A549 (cell line): ENCODE results near the gene AP3B1. TPM values are rescaled to one million over a fixed set of nuclear protein-coding genes. Genes with fewer than 3 reads are reported as not detected.

ENCODE experiments used
- ATAC-seq, 2 experiments: fragments of 200-7000 bp in 1 of 2; fragments of >200 bp in 1 of 2; cut with Nextera tagmentation in 1 of 2; cut with Tn5 transposase in 1 of 2; 3 replicates each; pipeline versions ENCODE4 v1.8.0 to v1.9.1; 2018 to 2020; ENCODE audit warnings: mild to moderate bottlenecking in 1 of 2, moderate library complexity in 1 of 2
- CTCF ChIA-PET: fragments of 300-600 bp; sonication (Branson Sonifier 250); formaldehyde crosslinking; extraction: SDS; loops from one replicate; lab custom pipeline; 2021; ENCODE audit warnings: antibody characterized with exemption, inconsistent platforms; lab: Yijun Ruan, JAX
- POLR2A ChIA-PET: fragments of 350-600 bp; formaldehyde crosslinking; extraction: SDS; loops from one replicate; lab custom pipeline; 2021; ENCODE audit warnings: antibody characterized with exemption, inconsistent platforms; lab: Yijun Ruan, JAX
- DNase-seq, 2 experiments: peaks; one replicate each; pipeline versions ENCODE4 v3.0.0 to v3.0.0-alpha.2; 2011 to 2016; ENCODE audit warnings: low read depth in 1 of 2, low spot score in 1 of 2
- FAIRE-seq: peaks from 2 replicates; lab custom pipeline; 2011; peaks lifted over from hg19 to GRCh38; lab: Jason Lieb, UNC
- H3K27ac ChIP-seq, 2 experiments: fragments of >200 bp; sonication (Bioruptor Twin); formaldehyde crosslinking; 3 replicates each; pipeline ENCODE4 v1.5.1; 2016 to 2017
- H3K4me1 ChIP-seq: fragments of >200 bp; sonication (Bioruptor Twin); formaldehyde crosslinking; 3 replicates; pipeline ENCODE4 v1.6.1; 2016
- H3K4me2 ChIP-seq: fragments of >200 bp; sonication (Bioruptor Twin); formaldehyde crosslinking; 3 replicates; pipeline ENCODE4 v1.6.1; 2016
- H3K4me3 ChIP-seq: fragments of >200 bp; sonication (Bioruptor Twin); formaldehyde crosslinking; 3 replicates; pipeline ENCODE4 v1.5.1; 2016
- H3K9me3 ChIP-seq: fragments of >200 bp; sonication (Bioruptor Twin); formaldehyde crosslinking; 3 replicates; pipeline ENCODE4 v1.6.1; 2016
- CBX2 ChIP-seq: fragments of 200-600 bp; sonication (generic); IDR thresholded peaks from 2 replicates; pipeline ENCODE4 v1.6.1; 2016; ENCODE audit warnings: low read depth, mild to moderate bottlenecking, borderline replicate concordance
- CHD4 ChIP-seq: fragments of 200-600 bp; sonication (generic); IDR thresholded peaks from 2 replicates; pipeline ENCODE4 v1.6.1; 2016; ENCODE audit warnings: antibody characterized with exemption, mild to moderate bottlenecking, borderline replicate concordance
- EHF ChIP-seq: fragments of 250-450 bp; sonication (Bioruptor Pico); IDR thresholded peaks from 2 replicates; pipeline ENCODE4 v1.5.0; 2020; ENCODE audit warnings: mild to moderate bottlenecking
- EP300 ChIP-seq, 2 experiments: fragments of >200 bp; sonication (Bioruptor Twin); formaldehyde crosslinking; IDR thresholded peaks; 2 replicates in 1 of 2; 3 replicates in 1 of 2; pipeline ENCODE4 v1.6.1; 2016 to 2017
- FOSB ChIP-seq: fragments of 250-450 bp; sonication (Bioruptor Pico); IDR thresholded peaks from 2 replicates; pipeline ENCODE4 v1.5.0; 2020; ENCODE audit warnings: mild to moderate bottlenecking, moderate library complexity
- FOSL2 ChIP-seq, 2 experiments: fragments of 450-650 bp in 1 of 2; fragments of >200 bp in 1 of 2; sonication (Bioruptor Twin) in 1 of 2; formaldehyde crosslinking; IDR thresholded peaks; 2 replicates each; pipeline versions ENCODE4 v1.5.0 to v1.6.1; 2016 to 2020; ENCODE audit warnings: mild to moderate bottlenecking in 1 of 2, moderate library complexity in 1 of 2
- FOXS1 ChIP-seq: fragments of 250-450 bp; sonication (Bioruptor Pico); IDR thresholded peaks from 2 replicates; pipeline ENCODE4 v1.5.0; 2020; ENCODE audit warnings: mild to moderate bottlenecking, moderate library complexity
- GATA3 ChIP-seq: IDR thresholded peaks from 2 replicates; pipeline ENCODE4 v1.6.1; 2012; ENCODE audit warnings: borderline replicate concordance
- HDAC2 ChIP-seq: fragments of 200-600 bp; sonication (generic); IDR thresholded peaks from 2 replicates; pipeline ENCODE4 v1.6.1; 2016
- HEYL ChIP-seq: fragments of 250-450 bp; sonication (Bioruptor Pico); IDR thresholded peaks from 2 replicates; pipeline ENCODE4 v1.8.0; 2021; ENCODE audit warnings: mild to moderate bottlenecking, moderate library complexity
- KDM5A ChIP-seq: fragments of 200-600 bp; sonication (generic); IDR thresholded peaks from 2 replicates; pipeline ENCODE4 v1.6.1; 2016; ENCODE audit warnings: antibody characterized with exemption, mild to moderate bottlenecking
- MYC ChIP-seq: IDR thresholded peaks from 2 replicates; pipeline ENCODE4 v1.6.1; 2012; ENCODE audit warnings: mild to moderate bottlenecking, inconsistent platforms, low read length, improper control_type of control experiment, borderline replicate concordance
- NPAS2 ChIP-seq: fragments of 250-450 bp; sonication (Bioruptor Pico); IDR thresholded peaks from 2 replicates; pipeline ENCODE4 v1.8.0; 2022; ENCODE audit warnings: mild to moderate bottlenecking, moderate library complexity, borderline replicate concordance
- NR3C1 ChIP-seq: fragments of >200 bp; sonication (Bioruptor Twin); formaldehyde crosslinking; IDR thresholded peaks from 3 replicates; pipeline ENCODE4 v1.6.1; 2017
- POLR2A ChIP-seq: IDR thresholded peaks from 2 replicates; pipeline ENCODE4 v1.6.1; 2012; ENCODE audit warnings: mild to moderate bottlenecking, low read length
- RAD21 ChIP-seq, 2 experiments: fragments of >200 bp in 1 of 2; sonication (Bioruptor Twin) in 1 of 2; formaldehyde crosslinking in 1 of 2; IDR thresholded peaks in 1 of 2; conservative IDR thresholded peaks in 1 of 2; 2 replicates in 1 of 2; 3 replicates in 1 of 2; pipeline ENCODE4 v1.6.1; 2012 to 2018; ENCODE audit warnings: inconsistent platforms in 1 of 2
- RARB ChIP-seq: fragments of 250-450 bp; sonication (Bioruptor Pico); IDR thresholded peaks from 2 replicates; pipeline ENCODE4 v1.8.0; 2021; ENCODE audit warnings: mild to moderate bottlenecking, moderate library complexity
- RFX5 ChIP-seq: fragments of 450-650 bp; IDR thresholded peaks from 2 replicates; pipeline ENCODE4 v1.7.1; 2014; ENCODE audit warnings: antibody characterized with exemption, mild to moderate bottlenecking, moderate library complexity
- SREBF2 ChIP-seq: fragments of 450-650 bp; IDR thresholded peaks from 2 replicates; pipeline ENCODE4 v1.6.1; 2014; ENCODE audit warnings: mild to moderate bottlenecking, moderate library complexity
- TP53 ChIP-seq: fragments of 250-450 bp; sonication (Bioruptor Pico); IDR thresholded peaks from 2 replicates; pipeline ENCODE4 v1.5.0; 2021; ENCODE audit warnings: mild to moderate bottlenecking, moderate library complexity
- WGBS: methylation state at CpG from one replicate; pipeline ENCODE4 v1.1.6; 2017; ENCODE audit errors: missing lambda C conversion rate; 5-methylcytosine and 5-hydroxymethylcytosine counted together
- polyA plus RNA-seq, 4 experiments: library from polyadenylated mRNA; depleted of rRNA in 3 of 4; stranded (reverse); fragments of >200 nt; fragmentation: RNase III in 1 of 4; extraction: RNeasy Plus Mini Kit Qiagen cat#74134 plus additional on column Dnase treatment in 1 of 4; gene quantifications; 2 replicates in 3 of 4; 3 replicates in 1 of 4; pipeline ENCODE4 v1.2.3, GENCODE V29; 2011 to 2017
- TF ChIP-seq, protein P1 (sequence below): fragments of 250-450 bp; sonication (Bioruptor Pico); IDR thresholded peaks from 2 replicates; pipeline ENCODE4 v1.5.0; 2021; ENCODE audit warnings: mild to moderate bottlenecking, moderate library complexity, borderline replicate concordance
- TF ChIP-seq, protein P2 (sequence below): fragments of >200 bp; sonication (Bioruptor Twin); formaldehyde crosslinking; IDR thresholded peaks from 3 replicates; pipeline ENCODE4 v1.5.1; 2016
- TF ChIP-seq, protein P3 (sequence below): fragments of 150-350 bp; IDR thresholded peaks from 2 replicates; pipeline ENCODE4 v1.6.1; 2014; ENCODE audit warnings: low read depth, mild to moderate bottlenecking, low read length
- TF ChIP-seq, protein P4 (sequence below): IDR thresholded peaks from 2 replicates; pipeline ENCODE4 v1.6.1; 2012
- TF ChIP-seq, protein P5 (sequence below): fragments of >200 bp; sonication (Bioruptor Twin); formaldehyde crosslinking; IDR thresholded peaks from 2 replicates; pipeline ENCODE4 v1.6.1; 2016

The AP3B1 gene
- polyA plus RNA-seq, 2 of the 4 experiments (the other 2 are of a cell fraction) = 52.4 to 70.5 TPM

DNA sequence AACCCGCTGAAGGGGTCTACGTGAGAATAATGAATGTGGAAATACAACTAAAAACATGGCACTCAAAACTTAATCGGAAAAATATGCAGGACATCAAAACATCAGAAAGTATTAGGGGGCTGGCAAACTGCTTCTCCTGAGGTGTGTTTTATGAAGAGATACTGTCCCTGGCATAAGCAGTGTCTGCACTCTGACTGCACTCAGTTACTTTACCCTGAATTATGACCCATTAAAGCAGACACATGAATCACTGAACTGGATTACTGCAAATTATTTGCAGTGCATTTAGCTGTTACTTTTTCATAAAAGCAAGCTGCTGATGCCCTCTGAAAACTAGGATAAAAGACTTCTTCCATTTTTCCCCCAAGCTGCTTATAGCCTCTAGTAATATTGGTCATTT is 164.9 kb downstream of the AP3B1 start:
- no peak overlapping the region for H3K4me2 ChIP-seq
- no peak overlapping the region for H3K4me3 ChIP-seq
- ChIA-PET POLR2A (no interaction called here), CTCF (interaction anchor here (1.7 kb wide), 1 partner anchor 106 kb away, joined by 3 read pairs; no protein-coding TSS in a partner anchor)
- TF ChIP-seq EHF (CRISPR knock-in tag) = no peak
- no peak for TF ChIP-seq SREBF2
- no peak for TF ChIP-seq POLR2A
- H3K4me1 ChIP-seq = no peaks in the 10 kb centered on the region
- no peaks in the 10 kb centered on the region for H3K9me3 ChIP-seq
- no peak overlapping the region for H3K27ac ChIP-seq
- 94% methylated on average over 3 of the region's 3 CpGs for WGBS
- FAIRE-seq (no peak), ATAC-seq (no peak), DNase-seq (no peak)

DNA sequence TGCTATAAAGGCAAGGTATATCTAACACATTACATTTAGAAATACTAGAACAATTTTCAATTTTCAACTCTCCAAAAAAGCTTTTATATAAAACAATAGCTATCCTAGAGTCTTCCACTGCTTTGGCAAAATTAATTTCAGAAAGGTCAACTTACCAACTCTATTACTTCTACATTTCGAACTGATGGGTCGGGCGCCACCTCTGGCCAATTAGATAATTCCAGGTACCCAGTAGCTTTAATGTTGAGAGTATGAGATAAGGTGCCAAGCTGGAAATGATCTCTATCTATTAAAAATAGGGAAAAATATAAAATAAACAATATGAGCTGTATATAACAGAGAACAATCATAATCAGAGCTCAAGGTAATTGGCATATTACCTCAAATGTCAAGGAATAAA is 166.6 kb downstream of the AP3B1 start:
- POLR2A ChIA-PET = no interaction called here
- no peaks in the 10 kb centered on the region for H3K9me3 ChIP-seq
- no peak overlapping the region for H3K4me3 ChIP-seq
- CTCF ChIA-PET = interaction anchor here (0.6 to 1.7 kb wide), 18 partner anchors 9 to 567 kb away, joined by 3 to 6 read pairs (median 3); no protein-coding TSS in a partner anchor
- ATAC-seq = peak; percentile 70 to 76; a peak in 3 of 6 replicates
- H3K27ac ChIP-seq = no peak overlapping the region
- TF ChIP-seq RAD21 (conservative IDR thresholded peaks at IDR 0.05 in 1 of 2, IDR thresholded peaks at IDR 0.05 in 1 of 2) (peak in 1 of 2 experiments; percentile 35; a peak in 2 of 5 replicates), FOXS1 (CRISPR knock-in tag) (no peak), CHD4 (no peak), RARB (CRISPR knock-in tag) (no peak)
- TF ChIP-seq, protein P1, sequence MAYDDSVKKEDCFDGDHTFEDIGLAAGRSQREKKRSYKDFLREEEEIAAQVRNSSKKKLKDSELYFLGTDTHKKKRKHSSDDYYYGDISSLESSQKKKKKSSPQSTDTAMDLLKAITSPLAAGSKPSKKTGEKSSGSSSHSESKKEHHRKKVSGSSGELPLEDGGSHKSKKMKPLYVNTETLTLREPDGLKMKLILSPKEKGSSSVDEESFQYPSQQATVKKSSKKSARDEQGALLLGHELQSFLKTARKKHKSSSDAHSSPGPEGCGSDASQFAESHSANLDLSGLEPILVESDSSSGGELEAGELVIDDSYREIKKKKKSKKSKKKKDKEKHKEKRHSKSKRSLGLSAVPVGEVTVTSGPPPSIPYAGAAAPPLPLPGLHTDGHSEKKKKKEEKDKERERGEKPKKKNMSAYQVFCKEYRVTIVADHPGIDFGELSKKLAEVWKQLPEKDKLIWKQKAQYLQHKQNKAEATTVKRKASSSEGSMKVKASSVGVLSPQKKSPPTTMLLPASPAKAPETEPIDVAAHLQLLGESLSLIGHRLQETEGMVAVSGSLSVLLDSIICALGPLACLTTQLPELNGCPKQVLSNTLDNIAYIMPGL (CRISPR knock-in tag) = no peak
- TF ChIP-seq, protein P2, sequence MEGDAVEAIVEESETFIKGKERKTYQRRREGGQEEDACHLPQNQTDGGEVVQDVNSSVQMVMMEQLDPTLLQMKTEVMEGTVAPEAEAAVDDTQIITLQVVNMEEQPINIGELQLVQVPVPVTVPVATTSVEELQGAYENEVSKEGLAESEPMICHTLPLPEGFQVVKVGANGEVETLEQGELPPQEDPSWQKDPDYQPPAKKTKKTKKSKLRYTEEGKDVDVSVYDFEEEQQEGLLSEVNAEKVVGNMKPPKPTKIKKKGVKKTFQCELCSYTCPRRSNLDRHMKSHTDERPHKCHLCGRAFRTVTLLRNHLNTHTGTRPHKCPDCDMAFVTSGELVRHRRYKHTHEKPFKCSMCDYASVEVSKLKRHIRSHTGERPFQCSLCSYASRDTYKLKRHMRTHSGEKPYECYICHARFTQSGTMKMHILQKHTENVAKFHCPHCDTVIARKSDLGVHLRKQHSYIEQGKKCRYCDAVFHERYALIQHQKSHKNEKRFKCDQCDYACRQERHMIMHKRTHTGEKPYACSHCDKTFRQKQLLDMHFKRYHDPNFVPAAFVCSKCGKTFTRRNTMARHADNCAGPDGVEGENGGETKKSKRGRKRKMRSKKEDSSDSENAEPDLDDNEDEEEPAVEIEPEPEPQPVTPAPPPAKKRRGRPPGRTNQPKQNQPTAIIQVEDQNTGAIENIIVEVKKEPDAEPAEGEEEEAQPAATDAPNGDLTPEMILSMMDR = peak; percentile 55
- H3K4me1 ChIP-seq = no peaks in the 10 kb centered on the region
- H3K4me2 ChIP-seq = no peak overlapping the region
- whole genome bisulfite sequencing = 17% methylated on average over 3 of the region's 3 CpGs
- FAIRE-seq = no peak
- peak; percentile 32 to 55 for DNase-seq

DNA sequence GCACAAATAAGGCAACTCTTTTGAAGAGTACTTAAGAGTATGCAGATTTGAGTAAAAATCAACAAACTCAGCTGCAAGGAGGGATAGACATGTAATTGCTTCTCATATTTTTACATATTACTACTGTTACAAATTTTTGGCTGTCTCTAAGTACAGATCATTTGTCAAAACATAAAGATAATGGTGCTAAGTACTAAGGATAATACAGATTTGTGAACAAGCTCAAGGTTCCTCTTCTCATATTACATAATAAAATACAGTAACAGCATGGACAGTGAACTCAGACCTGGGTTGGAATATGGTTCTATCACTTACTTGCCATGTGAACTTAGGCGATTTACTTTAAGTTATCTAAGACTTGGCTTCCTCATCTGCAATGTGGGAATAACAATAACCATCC is 168.0 kb downstream of the AP3B1 start:
- WGBS = 93% methylated on average over 1 of the region's 1 CpG
- TF ChIP-seq NPAS2 = no peak
- TF ChIP-seq MYC = no peak
- TF ChIP-seq EP300 (IDR thresholded peaks at IDR 0.05) = no peak
- TF ChIP-seq FOXS1 (CRISPR knock-in tag) = no peak
- TF ChIP-seq FOSL2 (IDR thresholded peaks at IDR 0.05) = no peak
- TF ChIP-seq FOSL2 (CRISPR knock-in tag; IDR thresholded peaks at IDR 0.05) = no peak
- TF ChIP-seq, protein P3, sequence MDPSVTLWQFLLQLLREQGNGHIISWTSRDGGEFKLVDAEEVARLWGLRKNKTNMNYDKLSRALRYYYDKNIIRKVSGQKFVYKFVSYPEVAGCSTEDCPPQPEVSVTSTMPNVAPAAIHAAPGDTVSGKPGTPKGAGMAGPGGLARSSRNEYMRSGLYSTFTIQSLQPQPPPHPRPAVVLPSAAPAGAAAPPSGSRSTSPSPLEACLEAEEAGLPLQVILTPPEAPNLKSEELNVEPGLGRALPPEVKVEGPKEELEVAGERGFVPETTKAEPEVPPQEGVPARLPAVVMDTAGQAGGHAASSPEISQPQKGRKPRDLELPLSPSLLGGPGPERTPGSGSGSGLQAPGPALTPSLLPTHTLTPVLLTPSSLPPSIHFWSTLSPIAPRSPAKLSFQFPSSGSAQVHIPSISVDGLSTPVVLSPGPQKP = no peak
- no peak for TF ChIP-seq HDAC2
- TF ChIP-seq RFX5 = no peak
- no peak for TF ChIP-seq KDM5A
- TF ChIP-seq, protein P4, sequence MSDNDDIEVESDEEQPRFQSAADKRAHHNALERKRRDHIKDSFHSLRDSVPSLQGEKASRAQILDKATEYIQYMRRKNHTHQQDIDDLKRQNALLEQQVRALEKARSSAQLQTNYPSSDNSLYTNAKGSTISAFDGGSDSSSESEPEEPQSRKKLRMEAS = no peak
- TF ChIP-seq CBX2 = no peak
- TF ChIP-seq GATA3 = no peak
- TF ChIP-seq, protein P1 (CRISPR knock-in tag) = no peak
- TF ChIP-seq, protein P5, sequence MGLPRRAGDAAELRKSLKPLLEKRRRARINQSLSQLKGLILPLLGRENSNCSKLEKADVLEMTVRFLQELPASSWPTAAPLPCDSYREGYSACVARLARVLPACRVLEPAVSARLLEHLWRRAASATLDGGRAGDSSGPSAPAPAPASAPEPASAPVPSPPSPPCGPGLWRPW = no peak
- TF ChIP-seq FOSB (CRISPR knock-in tag) = no peak
- no peak for TF ChIP-seq CHD4
- no peak for TF ChIP-seq NR3C1
- no peak for TF ChIP-seq TP53 (CRISPR knock-in tag)
- no peak for TF ChIP-seq HEYL (CRISPR knock-in tag)
- DNase-seq (no peak), ATAC-seq (no peak), FAIRE-seq (no peak)
- Histone ChIP-seq H3K27ac (no peak overlapping the region), H3K4me2 (no peak overlapping the region), H3K9me3 (no peaks in the 10 kb centered on the region), H3K4me1 (no peaks in the 10 kb centered on the region), H3K4me3 (no peak overlapping the region)
- ChIA-PET POLR2A (interaction anchor here (0.7 kb wide), 1 partner anchor 167 kb away, joined by 4 read pairs; no protein-coding TSS in a partner anchor), CTCF (interaction anchor here (1.4 kb wide), 1 partner anchor 17 kb away, joined by 5 read pairs; no protein-coding TSS in a partner anchor)
